GM19240 (cell line): Measurements from ENCODE around the gene PCID2.

Experiments used
- DNase-seq: peaks from one replicate; pipeline ENCODE4 v3.0.0; 2011; ENCODE audit warnings: low spot score; ENCODE audit not compliant: insufficient read length

PCID2 gene

DNA sequence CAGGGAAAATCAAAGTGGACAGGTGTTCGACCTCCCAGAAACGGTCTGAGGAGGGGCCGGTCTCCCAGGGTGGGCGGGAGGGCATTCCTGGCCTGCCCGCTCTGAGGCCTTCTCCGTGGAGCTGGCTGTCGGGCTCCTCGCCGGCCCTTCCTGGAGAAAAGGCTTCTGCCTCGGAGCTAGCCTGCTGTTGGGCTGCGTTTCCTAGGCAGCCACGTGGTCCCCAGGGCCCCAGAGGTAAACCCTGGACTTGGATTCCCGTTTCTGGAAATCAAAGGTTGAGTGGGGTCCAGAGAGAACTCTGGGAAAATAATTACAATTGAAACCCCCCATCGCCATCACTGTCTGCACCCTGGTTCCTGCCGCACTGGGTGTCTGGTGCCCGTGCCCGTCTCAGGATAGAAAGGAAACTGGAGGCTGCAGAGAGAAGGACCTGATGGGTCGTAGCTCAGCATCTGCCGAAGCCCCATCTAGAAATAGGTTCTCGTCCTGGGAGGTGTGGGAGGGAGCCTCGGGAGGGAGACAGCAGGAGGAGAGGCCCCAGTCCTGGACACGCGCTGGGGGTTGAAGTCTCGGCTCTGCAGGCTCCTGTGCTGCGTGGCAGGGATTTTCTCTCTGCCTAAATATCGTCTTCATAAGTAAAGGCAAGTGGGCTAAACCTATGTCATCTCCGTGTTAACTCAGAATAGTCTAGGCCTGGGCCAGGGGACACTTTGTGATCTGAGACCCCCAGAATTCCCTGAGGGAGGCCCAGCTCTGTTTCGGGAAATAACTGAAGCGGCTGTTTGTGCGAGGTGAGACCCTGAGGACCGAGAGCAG lies 57.7 kb downstream of the PCID2 start:
- DNase-seq, result no peak

DNA sequence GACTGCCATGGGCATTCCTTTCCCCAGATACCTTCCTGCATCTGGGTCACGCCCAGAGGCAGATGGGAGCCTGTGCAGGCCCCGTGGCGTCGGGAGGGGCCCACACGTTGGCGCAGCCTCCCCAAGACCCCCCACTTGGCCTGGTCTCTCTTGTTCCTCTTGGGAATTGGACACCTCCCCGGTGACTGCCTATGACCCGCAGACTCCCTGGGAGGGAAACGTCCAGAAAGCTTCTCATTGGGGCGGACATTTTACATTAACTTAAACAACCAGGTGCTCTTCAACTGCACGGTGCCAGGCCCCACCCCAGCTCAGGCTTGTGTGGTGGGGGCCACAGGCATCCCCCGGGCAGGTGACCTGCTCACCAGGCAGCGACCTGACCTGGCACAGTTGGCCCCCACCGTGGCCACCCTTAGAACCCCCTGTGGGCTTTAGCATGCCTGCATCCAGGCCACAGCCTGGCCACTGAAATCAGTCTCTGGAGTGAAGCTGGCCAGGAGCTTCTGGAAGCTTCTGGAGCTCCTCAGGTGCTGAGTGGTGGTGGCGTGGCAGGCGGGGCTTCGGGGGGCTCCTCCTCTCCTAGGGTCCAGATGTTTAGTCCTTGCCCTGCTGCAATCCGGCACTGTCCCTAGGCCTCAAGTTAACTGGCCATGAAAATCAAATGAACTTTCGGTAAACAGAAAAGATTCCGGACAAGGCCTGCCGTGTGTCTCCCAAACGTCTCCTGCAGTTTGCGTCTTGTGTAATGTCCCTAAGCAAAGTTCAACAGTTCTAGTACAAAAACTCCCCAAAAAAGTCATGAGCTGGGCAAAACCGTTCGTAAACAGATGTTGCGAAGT lies 58.5 kb downstream of the PCID2 start:
- DNase-seq, result no peak

DNA sequence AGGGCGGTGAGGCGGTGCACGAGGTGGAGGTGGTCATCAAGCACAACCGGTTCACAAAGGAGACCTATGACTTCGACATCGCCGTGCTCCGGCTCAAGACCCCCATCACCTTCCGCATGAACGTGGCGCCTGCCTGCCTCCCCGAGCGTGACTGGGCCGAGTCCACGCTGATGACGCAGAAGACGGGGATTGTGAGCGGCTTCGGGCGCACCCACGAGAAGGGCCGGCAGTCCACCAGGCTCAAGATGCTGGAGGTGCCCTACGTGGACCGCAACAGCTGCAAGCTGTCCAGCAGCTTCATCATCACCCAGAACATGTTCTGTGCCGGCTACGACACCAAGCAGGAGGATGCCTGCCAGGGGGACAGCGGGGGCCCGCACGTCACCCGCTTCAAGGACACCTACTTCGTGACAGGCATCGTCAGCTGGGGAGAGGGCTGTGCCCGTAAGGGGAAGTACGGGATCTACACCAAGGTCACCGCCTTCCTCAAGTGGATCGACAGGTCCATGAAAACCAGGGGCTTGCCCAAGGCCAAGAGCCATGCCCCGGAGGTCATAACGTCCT lies 59.4 kb downstream of the PCID2 start:
- no peak for DNase-seq

DNA sequence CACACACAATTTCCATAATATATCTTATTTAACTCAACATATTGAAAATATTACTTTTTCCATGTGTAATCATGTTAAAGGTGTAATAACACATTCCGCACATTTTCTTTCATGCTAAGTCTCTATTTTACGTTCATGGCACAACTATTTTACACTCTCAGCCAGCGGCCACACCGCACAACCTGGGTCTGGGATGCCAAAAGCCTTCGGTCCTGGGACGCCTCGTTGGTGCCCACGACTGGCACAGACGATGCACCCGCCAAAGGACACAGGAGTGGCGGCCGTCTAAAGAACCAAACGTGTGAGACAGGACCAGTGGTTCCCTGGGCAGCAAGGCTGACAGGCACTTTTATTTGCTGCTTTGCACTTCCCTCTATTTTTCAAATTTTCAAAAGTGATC lies 60.1 kb downstream of the PCID2 start:
- DNase-seq, result no peak

DNA sequence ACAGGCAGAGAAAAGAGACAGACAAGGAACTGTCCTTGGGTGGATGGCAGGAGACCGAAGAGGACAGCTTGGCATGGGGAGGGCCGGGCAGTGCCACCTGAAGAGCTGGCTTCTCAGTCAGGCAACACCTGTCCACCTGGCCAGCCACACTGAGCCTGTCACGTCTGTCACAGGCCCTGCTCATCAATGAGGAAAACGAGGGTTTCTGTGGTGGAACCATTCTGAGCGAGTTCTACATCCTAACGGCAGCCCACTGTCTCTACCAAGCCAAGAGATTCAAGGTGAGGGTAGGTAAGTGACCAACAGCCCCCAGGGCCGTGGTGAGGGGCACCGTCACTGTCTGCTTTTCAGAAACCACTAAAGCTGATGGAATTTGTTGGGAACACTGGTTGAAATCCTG lies 61.3 kb downstream of the PCID2 start:
- DNase-seq, result no peak

DNA sequence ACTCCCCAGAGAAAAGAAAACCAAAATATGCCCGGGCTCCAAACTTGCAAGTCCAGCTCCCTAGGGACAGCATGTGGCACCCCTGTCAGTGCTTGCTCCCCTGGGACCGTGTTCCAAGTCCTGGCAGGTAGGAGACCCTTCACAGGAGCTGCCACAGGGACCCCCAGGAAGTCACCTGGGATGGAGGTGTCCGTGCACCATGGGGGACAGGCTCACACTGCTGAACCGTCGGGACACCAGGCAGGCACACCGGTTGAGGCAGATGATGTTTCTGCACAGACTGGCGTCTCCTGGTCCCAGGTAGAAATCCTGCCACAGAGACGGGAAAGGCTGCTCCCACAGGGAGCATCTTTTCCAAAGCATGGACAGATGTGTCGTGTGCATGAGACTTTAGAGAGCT lies 61.7 kb downstream of the PCID2 start:
- no peak for DNase-seq

DNA sequence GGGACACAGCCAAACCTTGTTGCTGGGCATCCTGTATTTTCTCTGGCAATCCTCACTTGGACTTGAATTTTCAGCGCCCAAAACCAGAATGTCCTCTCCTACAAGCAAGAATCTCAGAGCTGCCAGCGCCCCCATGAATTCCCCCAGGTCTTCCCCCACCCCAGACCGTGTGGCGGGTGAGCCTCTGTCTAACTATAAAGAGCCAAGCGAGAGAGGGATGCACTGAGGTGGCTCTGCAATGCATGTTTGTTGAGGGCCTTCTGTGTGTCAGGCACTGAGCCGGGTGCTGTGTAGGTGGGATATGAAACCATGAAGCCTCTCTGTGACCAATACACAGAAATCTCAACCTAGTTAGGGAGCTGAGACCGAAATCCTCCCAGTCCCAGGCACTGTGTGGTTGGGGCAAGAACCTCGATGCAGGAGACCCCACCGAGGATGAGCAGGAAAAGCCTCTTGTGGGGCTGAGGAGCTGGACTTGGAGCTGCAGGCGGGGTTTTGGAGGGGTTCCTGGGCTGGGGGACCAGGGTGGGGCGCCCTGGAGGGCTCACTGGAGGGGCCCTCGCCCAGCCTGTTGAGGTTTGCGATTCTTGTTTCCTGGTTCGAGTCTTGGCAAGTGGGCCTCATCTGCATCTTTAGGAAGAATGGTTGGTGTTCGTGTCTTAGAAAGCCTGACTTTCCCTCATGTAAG lies 62.4 kb downstream of the PCID2 start:
- DNase-seq, result no peak

DNA sequence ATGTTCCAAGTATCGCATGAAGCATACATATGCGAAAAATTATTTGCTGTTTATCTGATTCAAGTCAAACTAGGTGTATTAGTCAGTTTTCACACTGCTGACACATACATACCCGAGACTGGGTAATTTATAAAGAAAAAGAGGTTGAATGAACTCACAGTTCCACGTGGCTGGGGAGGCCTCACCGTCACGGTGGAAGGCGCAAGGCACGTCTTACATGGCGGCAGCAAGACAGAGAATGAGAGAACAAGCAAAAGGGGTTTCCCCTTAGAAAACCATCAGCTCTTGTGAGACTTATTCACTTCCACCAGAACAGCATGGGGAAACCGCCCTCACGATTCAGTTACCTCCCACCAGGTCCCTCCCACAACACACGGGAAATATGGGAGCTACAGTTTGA lies 63.0 kb downstream of the PCID2 start:
- DNase-seq, result no peak

DNA sequence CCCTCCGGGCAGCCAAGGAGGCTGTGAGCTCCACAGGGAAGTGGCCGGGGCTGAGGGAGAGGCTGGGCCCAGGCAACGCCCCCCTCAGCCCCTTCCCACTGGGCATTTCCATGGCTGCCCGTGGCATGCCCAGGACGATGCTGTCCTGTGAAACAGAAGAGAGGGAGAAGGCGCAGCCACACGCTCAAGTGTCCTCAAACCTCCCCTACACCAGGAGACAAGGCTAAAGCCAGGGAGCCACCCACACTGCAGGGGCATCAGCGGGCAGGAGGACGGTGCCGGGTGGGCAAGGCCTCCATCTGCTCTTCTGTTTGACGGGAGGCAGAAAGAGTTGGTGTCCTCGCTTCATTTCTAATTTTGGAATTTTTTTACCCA lies 64.2 kb downstream of the PCID2 start:
- DNase-seq, result no peak

DNA sequence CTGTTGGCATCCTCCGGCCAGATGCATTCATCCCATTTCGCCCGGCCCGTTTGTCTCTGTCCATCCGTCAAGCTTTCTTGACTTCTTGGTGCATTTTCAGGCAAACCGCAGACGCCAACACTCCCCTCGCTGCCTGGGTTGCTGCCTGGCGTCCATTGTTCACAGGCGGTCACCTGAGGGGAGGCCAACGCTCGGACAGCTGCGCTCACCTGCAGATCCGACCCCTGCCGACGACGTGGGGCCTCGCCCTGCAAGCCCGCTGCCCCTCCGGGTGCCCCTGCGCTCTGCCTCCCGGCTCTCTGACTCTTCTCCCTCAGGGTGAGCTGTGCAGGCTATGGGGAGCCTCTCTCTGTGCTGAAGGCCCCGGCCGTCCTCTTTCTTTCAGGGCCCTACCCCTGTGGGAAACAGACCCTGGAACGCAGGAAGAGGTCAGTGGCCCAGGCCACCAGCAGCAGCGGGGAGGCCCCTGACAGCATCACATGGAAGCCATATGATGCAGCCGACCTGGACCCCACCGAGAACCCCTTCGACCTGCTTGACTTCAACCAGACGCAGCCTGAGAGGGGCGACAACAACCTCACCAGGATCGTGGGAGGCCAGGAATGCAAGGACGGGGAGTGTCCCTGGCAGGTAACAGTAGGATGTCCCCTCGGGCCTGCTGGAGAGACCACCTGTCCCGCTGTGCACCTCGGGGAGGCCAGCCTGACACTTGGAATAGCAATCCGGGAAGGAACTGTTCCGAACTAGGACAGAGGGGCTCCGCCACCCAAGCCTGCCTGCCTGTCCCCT lies 64.8 kb downstream of the PCID2 start:
- no peak for DNase-seq

DNA sequence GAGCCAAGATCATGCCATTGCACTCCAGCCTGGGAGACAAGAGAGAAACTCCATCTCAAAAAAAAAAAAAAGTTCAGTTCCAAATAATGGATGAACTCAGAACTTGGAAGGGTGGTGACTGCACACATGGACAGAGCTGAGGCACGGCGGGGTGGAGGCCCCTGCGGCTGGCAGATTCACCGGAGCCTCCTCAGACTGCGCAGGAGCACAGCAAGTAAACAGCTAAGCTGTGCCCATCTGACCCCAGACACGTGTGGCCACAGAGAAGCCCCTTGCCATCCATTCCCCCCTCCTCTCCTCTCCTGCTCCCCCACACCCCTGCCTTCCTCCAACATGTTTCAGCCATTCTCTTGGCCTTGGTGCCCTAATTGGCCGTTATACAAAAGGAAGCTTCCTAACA lies 65.6 kb downstream of the PCID2 start:
- no peak for DNase-seq

DNA sequence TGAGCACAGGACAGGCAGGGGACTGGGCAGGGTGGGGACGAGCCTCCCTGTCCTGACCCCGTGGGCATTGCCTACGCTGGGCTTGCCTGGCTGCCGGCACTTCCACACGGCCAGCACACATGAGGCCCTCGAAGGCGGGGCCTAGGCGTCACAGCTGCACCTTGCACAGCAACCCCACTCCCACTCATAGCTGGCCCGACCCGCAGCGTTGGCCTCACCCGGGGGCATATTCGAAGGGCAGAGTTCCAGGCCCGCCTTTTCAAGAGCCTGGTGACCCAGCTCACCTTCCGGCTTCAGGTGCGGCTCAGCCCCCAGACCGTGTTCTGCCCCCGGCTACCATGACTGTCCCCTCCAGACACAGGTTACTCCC lies 66.9 kb downstream of the PCID2 start:
- DNase-seq, result no peak

DNA sequence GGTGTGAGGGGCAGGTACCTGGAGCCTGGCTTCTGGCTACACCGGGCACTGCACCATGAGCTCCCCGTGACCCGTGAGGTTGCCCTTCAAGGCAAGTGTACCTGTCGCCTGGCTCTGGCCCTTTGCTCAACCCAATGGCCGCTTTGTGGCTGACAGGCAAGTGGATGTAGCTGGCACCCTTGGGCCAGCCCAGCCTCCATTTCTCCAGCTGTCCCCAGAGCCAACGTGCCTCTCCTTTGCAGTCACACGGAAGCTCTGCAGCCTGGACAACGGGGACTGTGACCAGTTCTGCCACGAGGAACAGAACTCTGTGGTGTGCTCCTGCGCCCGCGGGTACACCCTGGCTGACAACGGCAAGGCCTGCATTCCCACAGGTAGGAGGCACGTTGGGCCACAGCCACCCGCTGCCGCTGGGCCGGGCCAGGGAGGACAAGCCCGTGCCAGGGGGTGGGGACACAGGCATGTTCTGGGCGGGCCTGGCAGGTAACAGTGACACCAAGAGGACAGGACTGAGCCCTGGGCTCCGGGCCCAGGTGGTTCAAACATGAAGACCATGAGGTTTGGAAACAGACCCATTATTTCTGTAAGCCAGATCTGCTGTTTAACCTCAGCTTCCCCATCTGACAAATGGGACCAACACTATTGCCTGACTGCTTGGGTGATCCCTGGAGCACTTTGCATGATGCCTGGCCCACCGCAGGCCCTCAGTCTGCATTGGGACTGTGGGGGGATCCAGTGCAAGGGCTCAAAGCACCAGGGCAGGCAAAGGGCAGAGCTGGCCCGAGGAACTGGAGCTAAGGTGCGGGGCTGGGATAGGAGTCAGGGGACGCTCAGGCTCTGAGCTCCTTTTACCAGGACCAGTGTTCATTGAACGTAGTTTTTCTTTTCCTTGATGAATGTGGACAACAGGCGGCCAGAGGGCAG lies 67.5 kb downstream of the PCID2 start:
- no peak for DNase-seq

DNA sequence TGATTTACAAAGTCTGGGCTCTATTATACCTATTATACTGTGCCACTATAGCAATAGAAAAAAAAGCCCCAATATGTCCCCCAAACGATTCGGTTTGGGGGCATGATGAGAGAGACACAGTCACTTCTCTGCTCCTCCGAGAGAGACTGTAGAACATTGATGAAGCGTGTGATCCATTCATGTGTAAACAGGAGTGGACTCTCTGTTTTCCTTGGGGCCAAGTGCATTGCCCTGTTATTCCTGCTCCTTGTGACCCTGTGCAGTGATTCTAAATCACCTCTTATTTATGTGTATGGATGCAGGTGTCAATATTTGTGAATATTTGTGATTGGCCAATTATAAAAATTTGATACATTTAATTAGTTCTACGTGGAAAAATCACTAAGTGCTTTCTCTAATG lies 68.9 kb downstream of the PCID2 start:
- DNase-seq, result no peak

DNA sequence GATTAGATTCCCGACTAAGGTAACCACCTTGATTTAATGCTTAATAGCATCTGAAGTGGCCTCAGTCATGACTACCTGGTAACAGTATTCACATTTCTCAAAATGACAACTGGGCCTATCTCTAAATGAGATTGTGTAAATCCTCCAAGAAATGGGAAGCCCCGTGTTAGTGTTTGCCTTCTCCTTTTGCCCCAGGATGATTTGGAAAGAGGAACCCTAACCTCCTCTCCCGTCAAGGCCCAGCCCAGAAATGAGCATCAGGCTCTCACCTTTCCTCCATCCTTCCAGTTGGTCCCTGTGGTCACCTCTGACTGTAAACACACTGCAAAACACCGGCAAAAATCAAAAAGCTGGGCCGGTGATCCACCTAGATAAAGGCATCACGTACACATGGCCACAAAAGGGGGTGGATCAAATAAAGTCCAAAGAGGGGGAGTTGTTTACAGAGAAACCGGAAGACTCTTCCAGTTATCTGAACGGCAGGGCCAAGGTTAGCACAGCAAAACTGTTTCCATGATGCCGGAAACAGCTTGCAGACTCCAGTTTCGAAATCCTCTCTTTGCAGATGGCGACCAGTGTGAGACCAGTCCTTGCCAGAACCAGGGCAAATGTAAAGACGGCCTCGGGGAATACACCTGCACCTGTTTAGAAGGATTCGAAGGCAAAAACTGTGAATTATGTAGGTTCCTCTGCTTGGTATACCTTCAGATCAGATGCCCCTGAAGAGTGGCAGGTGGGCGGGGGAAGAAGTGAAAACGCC lies 69.5 kb downstream of the PCID2 start:
- no peak for DNase-seq

DNA sequence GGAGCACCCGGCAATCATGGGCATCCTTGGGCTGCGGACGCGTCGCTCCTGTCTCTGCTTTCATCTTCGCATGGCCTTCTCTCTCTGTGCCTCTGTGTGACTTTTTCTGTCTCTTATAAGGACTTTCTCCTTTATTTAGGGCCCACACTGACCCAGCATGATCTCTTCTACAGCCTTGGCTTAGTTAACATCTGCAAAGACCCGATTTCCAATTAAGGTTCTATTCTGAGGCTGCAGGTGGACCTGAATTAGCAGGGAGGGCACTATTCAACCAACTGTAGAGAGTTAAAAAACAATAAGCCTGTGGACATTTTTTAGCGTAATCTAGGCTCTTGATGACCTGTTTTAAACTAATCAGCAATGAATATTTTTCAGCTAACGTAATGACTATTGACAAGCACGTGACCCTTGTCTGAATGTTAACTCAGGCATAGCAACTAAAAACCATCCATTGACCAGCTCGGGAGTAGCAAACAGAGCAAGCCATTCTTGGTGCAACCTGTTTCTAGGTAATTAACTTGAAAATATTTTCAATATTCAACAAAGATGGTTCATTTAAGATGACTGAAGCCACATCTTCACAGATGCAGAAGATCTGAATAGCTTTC lies 70.7 kb downstream of the PCID2 start:
- no peak for DNase-seq

DNA sequence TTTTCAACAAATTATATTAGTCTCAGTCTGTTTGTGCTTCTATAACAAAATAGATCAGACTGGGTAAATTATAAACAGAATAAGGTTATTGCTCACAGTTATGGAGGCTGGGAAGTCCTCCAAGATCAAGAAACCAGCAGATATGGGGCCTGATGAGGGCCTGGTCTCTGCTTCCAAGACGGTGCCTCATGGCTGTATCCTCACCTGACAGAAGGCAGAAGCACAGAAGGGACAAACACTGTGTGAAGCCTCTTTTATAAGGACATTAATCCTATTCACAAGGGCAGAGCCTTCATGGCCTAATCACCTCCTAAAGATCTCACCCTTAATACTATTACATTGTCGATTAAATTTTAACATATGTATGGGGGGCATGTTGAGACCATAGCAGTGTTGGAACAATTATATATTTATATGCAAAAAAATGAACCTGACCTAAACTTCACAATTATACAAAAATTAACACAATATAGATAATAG lies 73.1 kb downstream of the PCID2 start:
- no peak for DNase-seq

DNA sequence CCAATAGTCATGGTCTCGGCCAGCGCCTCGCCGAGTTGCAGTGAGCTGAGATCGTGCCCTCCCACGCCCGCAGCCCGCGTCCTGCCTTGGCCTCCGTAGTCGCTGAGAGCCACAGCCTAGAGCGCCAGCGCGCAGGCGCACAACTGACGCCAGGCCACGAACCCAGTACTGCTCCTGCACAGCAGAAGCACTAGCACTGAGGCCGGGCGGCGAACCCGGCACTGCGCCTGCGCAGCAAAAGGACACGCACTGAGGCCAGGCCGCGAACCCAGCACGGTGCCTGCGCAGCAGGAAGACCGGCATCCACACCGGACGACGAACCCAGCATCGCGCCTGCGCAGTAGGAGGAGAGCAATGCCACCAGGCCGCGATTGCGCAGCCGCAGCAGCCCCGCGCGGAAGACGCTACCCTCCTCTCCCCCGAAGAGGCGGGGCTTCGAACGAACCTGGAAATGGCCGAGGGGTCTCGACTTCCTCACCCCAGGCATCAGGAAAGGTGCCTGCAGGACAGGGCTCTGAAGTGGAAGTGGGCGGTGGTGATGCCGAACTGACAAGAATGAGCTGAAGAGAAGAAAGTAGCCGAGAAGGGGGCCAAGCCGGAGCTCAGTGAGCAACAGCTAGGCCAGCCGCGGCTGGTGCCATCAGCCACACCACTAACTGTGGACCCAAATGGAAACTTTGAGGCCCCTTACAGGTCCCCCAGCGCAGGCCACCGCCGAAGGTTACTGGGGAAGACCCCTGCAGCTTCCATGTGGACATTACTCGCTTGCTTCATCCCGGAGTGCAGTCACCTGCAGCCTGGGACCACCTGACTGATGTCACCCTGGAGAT lies 78.3 kb downstream of the PCID2 start:
- DNase-seq, result no peak
